Epithelial cell of proximal tubule (primary cell): ENCODE data around the gene ACTR3C. TPM values are rescaled to one million over a fixed set of nuclear protein-coding genes. Genes with fewer than 3 reads are reported as not detected.
"Not testable (repeated sequence)": the region's sequence is repeated elsewhere in the genome, so short reads cannot be mapped to it uniquely, and the experiment has no call there.

Experiments used
- DNase-seq: peaks from one replicate; pipeline ENCODE4 v3.0.0-alpha.2; 2011; ENCODE audit warnings: low read depth
- H3K4me3 ChIP-seq: 2 replicates; pipeline ENCODE4 v1.5.1; 2011; ENCODE audit warnings: low read depth, mild to moderate bottlenecking, low read length
- CTCF ChIP-seq: conservative IDR thresholded peaks from 2 replicates; pipeline ENCODE4 v1.5.1; 2012; ENCODE audit warnings: low read depth, mild to moderate bottlenecking, low read length
- total RNA-seq: library from RNA; depleted of rRNA; stranded (reverse); fragments of >200 nt; gene quantifications from 2 replicates; pipeline ENCODE4 v1.2.3, GENCODE V29; 2015

The ACTR3C gene
- total RNA-seq, 1 donor from 2014 or later = 22.1 TPM

GRCh38 chr7:150322114-150322832 lies 1.1 kb downstream of the ACTR3C start:
- TF ChIP-seq CTCF = no peak
- DNase-seq = no peak
- peak overlapping the region; percentile 89 for H3K4me3 ChIP-seq

DNA sequence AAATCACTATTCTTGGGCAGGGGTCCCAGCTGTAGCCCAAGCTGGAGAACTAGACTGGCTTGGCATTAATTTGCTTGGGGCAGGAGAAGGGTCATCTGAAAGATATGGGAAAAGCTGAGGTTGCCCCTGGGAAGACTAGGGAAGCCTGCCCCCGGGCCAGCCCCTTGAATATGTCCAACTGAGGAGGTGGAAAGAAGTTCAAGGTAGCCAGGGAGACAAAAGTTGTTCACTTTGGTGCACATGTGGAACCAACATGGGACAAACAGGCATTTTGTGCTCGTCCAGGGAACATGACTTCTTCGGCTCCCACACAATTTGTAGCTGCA lies 1.6 kb downstream of the ACTR3C start:
- peak overlapping the region; percentile 89 for H3K4me3 ChIP-seq
- no peak for TF ChIP-seq CTCF

DNA sequence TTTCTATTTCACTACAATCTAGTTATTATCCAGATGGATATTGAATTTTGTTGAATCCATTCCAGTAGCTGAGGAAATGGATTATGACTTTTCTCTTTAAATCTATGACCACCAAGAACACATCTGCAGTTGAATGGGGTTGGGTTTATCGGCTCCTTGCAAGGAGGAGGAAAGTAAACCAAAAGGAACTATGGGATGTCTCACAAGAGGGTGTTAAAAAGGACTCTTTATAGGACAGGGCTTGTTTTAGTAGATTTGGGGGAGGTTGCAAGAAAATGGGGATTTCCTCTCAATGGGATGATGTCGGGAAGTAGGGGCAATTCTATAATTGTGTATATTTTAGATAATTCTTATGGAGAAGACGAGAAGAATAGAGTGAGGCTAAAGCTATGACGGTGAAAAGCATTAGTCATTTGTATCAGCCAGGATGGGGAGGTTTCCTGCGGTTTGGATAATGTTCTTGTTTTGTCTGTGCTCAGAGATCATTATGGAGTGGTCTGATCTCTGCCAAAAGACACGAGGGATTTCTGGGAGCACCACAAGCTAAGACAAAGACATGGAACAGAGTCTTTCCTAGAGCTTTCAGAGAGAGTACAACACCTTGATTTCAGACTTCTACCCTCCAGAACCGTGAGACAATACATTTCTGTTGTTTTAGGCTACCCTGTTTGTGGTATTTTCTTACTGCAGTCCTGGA lies 5.4 kb downstream of the ACTR3C start:
- no peak for TF ChIP-seq CTCF
- H3K4me3 ChIP-seq = no peak overlapping the region
- no peak for DNase-seq

More for the DNA sequence above, 1.6 kb downstream of the ACTR3C start:
- no peak for DNase-seq

DNA sequence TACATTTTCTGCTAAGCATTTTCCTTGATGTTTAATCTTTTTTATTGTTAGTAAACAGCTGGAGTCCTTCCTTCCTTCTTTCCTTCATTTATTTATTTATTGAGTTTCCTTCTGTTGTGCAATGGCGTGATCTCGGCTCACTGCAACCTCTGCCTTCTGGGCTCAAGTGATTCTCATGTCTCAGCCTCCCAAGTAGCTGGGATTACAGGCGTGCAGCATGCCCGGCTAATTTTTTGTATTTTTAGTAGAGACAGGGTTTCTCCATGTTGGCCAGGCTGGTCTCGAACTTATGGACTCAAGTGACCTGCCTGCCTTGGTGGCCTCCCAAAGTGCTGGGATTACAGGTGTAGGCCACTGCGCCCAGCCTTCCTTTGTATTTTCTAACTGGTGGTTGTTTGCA lies 6.4 kb downstream of the ACTR3C start:
- not testable (repeated sequence) for H3K4me3 ChIP-seq, DNase-seq

GRCh38 chr7:150314639-150315239 lies 8.6 kb downstream of the ACTR3C start:
- H3K4me3 ChIP-seq = no peak overlapping the region
- TF ChIP-seq CTCF = no peak
- no peak for DNase-seq

- no peak for DNase-seq
- H3K4me3 ChIP-seq = no peak overlapping the region
- no peak for TF ChIP-seq CTCF
Measured at GRCh38 chr7:150313870-150314269, 9.5 kb downstream of the ACTR3C start.

DNA sequence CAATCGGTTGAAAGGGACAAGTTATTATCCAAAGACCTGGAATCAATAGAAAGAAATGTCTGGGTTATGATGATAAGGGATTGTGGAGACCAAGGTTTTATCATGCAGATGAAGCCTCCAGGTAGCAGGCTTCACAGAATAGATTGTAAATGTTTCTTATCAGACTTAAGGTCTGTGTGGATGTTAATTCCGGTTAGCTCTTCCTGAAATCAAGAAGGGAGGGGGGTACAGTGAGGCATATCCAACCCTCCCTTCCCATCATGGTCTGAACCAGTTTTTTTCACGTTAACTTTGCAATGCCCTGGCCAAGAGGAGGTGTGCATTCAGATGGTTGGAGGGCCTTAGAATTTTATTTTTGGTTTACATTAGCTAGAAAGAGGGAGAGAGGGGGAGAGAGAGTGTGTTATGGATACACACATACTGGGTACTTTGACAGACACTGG lies 10.0 kb downstream of the ACTR3C start:
- TF ChIP-seq CTCF = no peak
- no peak for DNase-seq
- no peak overlapping the region for H3K4me3 ChIP-seq

GRCh38 chr7:150312649-150313366 lies 10.5 kb downstream of the ACTR3C start:
- DNase-seq = peak; percentile 66

More at GRCh38 chr7:150312649-150313366, 10.5 kb downstream of the ACTR3C start:
- H3K4me3 ChIP-seq = not testable (repeated sequence)
